Breast epithelium (tissue), 4 donors: Measurements from ENCODE around the gene SPIB. TPM values are rescaled to one million over a fixed set of nuclear protein-coding genes. Genes with fewer than 3 reads are reported as not detected.

ENCODE experiments used
- DNase-seq, 2 donors: peaks; one replicate each; pipeline ENCODE4 v3.0.0-alpha.2; 2019; ENCODE audit warnings: low spot score in 2 of 2
- H3K27ac ChIP-seq, 2 donors: fragments of 200-600 bp; sonication (generic) in 1 of 2; one replicate each; pipeline ENCODE4 v1.5.1; 2016 to 2019; ENCODE audit warnings: mild to moderate bottlenecking in 1 of 2
- H3K27me3 ChIP-seq, 2 donors: fragments of 200-600 bp; sonication (generic) in 1 of 2; one replicate each; pipeline versions ENCODE4 v1.5.1 to v1.6.0; 2017 to 2019; ENCODE audit warnings: control low read depth in 1 of 2, mild to moderate bottlenecking in 1 of 2
- H3K36me3 ChIP-seq: fragments of 200-600 bp; one replicate; pipeline ENCODE4 v1.5.1; 2019
- H3K4me1 ChIP-seq, 2 donors: fragments of 200-600 bp; sonication (generic); one replicate each; pipeline ENCODE4 v1.5.1; 2016 to 2019; ENCODE audit warnings: control low read depth in 1 of 2
- H3K4me3 ChIP-seq, 3 donors: fragments of 200-600 bp; sonication (generic); 1 replicate in 2 of 3; 2 replicates in 1 of 3; pipeline ENCODE4 v1.5.1; 2016 to 2019; ENCODE audit warnings: mild to moderate bottlenecking in 3 of 3, moderate library complexity in 2 of 3
- H3K9me3 ChIP-seq, 2 donors: fragments of 200-600 bp; sonication (generic) in 1 of 2; one replicate each; pipeline ENCODE4 v1.5.1; 2016 to 2019; ENCODE audit warnings: control low read depth in 1 of 2
- POLR2A ChIP-seq: fragments of 450-650 bp; IDR thresholded peaks from one replicate; pipeline ENCODE4 v1.6.1; 2016; ENCODE audit warnings: antibody characterized with exemption, mild to moderate bottlenecking, moderate library complexity
- POLR2AphosphoS5 ChIP-seq, 3 donors: sonication (generic); formaldehyde crosslinking; IDR thresholded peaks; one replicate each; pipeline ENCODE4 v1.6.1; 2017; ENCODE audit warnings: antibody characterized with exemption in 3 of 3
- intact Hi-C: fragments of 100-400 bp; cut with DNase I; formaldehyde crosslinking; loops from one replicate; pipeline ENCODE4 v1.15.1; 2023; ENCODE audit warnings: low total_unique reads
- total RNA-seq, 3 donors: library from RNA; depleted of rRNA; stranded (reverse); fragments of >200 nt; gene quantifications; one replicate each; pipeline ENCODE4 v1.1.0, GENCODE V29; 2016
- TF ChIP-seq, protein P1 (sequence below), 3 donors: fragments of 450-650 bp; IDR thresholded peaks; one replicate each; pipeline ENCODE4 v1.5.1; 2016 to 2017; ENCODE audit warnings: antibody characterized with exemption in 3 of 3, mild to moderate bottlenecking in 3 of 3, moderate library complexity in 3 of 3

Gene SPIB
- total RNA-seq, 3 donors from 2014 or later: 0.33 TPM; not detected in 2

DNA sequence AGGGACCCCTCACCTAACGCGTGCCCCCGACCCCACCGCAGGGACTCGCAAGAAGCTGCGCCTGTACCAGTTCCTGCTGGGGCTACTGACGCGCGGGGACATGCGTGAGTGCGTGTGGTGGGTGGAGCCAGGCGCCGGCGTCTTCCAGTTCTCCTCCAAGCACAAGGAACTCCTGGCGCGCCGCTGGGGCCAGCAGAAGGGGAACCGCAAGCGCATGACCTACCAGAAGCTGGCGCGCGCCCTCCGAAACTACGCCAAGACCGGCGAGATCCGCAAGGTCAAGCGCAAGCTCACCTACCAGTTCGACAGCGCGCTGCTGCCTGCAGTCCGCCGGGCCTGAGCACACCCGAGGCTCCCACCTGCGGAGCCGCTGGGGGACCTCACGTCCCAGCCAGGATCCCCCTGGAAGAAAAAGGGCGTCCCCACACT is 9.3 kb downstream of the SPIB start:
- Histone ChIP-seq H3K36me3 (no peaks in the 10 kb centered on the region), H3K4me3 (peak overlapping the region; percentile 10 to 58 (median 39)), H3K4me1 (peaks cover 0 to 4% of the 10 kb centered on the region in 2 donors), H3K9me3 (no peaks in the 10 kb centered on the region), H3K27me3 (peaks cover 0 to 4% of the 10 kb centered on the region in 2 donors), H3K27ac (peak overlapping the region; percentile 57 to 58)
- peak; percentile 88 to 89 for DNase-seq
- intact Hi-C loops: loop anchor here (2.0 kb wide), 1 partner anchor 37 kb away; no protein-coding TSS in a partner anchor
- TF ChIP-seq, protein P1, sequence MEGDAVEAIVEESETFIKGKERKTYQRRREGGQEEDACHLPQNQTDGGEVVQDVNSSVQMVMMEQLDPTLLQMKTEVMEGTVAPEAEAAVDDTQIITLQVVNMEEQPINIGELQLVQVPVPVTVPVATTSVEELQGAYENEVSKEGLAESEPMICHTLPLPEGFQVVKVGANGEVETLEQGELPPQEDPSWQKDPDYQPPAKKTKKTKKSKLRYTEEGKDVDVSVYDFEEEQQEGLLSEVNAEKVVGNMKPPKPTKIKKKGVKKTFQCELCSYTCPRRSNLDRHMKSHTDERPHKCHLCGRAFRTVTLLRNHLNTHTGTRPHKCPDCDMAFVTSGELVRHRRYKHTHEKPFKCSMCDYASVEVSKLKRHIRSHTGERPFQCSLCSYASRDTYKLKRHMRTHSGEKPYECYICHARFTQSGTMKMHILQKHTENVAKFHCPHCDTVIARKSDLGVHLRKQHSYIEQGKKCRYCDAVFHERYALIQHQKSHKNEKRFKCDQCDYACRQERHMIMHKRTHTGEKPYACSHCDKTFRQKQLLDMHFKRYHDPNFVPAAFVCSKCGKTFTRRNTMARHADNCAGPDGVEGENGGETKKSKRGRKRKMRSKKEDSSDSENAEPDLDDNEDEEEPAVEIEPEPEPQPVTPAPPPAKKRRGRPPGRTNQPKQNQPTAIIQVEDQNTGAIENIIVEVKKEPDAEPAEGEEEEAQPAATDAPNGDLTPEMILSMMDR (IDR thresholded peaks at IDR 0.05): no peak
- peak in 1 of 3 donors; percentile 31 for TF ChIP-seq POLR2AphosphoS5 (IDR thresholded peaks at IDR 0.05)

GRCh38 chr19:50428772-50429463 is 10.2 kb downstream of the SPIB start:
- peaks cover 0 to 4% of the 10 kb centered on the region in 2 donors for H3K27me3 ChIP-seq
- no peaks in the 10 kb centered on the region for H3K9me3 ChIP-seq
- no peak for DNase-seq
- no peaks in the 10 kb centered on the region for H3K36me3 ChIP-seq
- no peak overlapping the region for H3K4me3 ChIP-seq
- H3K4me1 ChIP-seq: peaks cover 0 to 4% of the 10 kb centered on the region in 2 donors
- intact Hi-C loops: loop anchor here (2.0 kb wide), 1 partner anchor 36 kb away; no protein-coding TSS in a partner anchor
- no peak overlapping the region for H3K27ac ChIP-seq
- TF ChIP-seq POLR2AphosphoS5 (IDR thresholded peaks at IDR 0.05) (no peak), POLR2A (no peak)
- TF ChIP-seq, protein P1 (IDR thresholded peaks at IDR 0.05): no peak

DNA sequence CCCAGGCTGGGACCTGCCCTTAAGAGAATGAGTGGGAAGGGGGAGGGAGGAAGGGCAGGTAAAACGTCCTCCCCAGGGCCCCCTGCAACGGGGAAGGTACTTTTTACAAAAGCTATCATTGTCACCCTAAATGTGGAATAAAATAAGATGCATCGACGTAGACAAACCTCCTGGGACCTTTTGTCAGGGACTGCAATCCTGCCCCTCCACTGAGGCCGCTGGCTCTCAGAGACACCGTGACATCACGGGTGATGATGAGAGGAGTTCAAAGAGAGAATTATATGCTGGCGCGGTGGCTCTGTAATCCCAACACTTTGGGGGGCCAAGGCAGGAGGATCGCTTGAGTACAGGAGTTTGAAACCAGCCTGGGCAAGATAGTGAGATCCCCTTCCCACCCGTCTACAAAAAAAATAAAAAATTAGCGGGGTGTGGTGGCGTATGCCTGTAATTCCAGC is 12.2 kb downstream of the SPIB start:
- H3K27ac ChIP-seq: peak overlapping the region in 1 of 2 donors; percentile 74
- no peaks in the 10 kb centered on the region for H3K36me3 ChIP-seq
- intact Hi-C loops: no loop called here
- no peak for DNase-seq
- H3K4me1 ChIP-seq: peaks cover 0 to 4% of the 10 kb centered on the region in 2 donors
- TF ChIP-seq POLR2A (no peak), POLR2AphosphoS5 (IDR thresholded peaks at IDR 0.05) (no peak)
- TF ChIP-seq, protein P1 (IDR thresholded peaks at IDR 0.05): no peak
- peaks cover 0 to 4% of the 10 kb centered on the region in 2 donors for H3K27me3 ChIP-seq
- no peaks in the 10 kb centered on the region for H3K9me3 ChIP-seq
- peak overlapping the region; percentile 49 to 80 (median 72) for H3K4me3 ChIP-seq

DNA sequence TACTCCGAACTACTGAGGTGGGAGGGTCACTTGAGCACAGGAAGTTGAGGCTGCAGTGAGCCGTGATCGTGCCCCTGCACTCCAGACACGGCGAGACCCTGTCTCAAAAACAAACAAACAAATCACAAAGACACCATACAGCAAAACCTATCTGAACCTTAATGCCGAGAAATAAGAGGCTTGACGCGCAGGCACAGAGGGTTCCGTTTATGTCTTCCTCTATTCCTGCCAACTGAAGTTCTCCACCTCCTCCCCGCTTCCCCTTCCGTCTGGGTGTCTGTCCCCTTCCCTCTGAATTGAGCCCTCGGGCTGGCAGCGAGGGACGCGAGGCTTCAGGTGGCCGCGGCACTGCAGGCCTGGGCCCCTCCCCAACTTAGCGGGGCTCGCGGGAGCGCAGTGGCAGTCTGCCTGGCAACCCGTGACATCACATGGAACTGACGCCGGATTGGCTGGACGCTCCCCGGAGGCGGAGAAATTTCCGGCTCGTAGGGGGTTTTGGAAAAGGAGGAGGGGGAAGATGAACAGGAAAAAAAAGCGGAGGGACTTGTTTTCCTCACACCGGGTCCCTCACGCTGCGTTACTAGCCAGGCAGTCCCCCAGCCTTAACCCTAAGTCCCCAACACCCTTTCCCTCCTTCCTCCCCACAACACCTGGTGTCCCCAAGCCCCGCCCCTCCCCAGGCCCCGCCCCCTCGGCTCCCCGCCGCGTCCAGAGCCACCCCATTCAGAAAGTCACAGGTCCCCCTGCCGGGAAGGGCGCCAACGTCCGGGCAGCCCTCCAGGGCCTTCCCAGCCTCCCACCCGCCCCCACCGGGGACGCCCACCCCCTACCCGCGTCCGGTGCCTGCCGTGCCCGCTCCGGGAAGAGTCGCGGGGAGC is 12.8 kb downstream of the SPIB start:
- intact Hi-C loops: no loop called here
- H3K27ac ChIP-seq: peak overlapping the region; percentile 74 to 81
- H3K27me3 ChIP-seq: peaks cover 0 to 4% of the 10 kb centered on the region in 2 donors
- peak; percentile 66 to 85 for DNase-seq
- no peaks in the 10 kb centered on the region for H3K36me3 ChIP-seq
- no peaks in the 10 kb centered on the region for H3K9me3 ChIP-seq
- peaks cover 0 to 4% of the 10 kb centered on the region in 2 donors for H3K4me1 ChIP-seq
- peak overlapping the region; percentile 49 to 80 (median 72) for H3K4me3 ChIP-seq
- TF ChIP-seq, protein P1 (IDR thresholded peaks at IDR 0.05): no peak
- TF ChIP-seq POLR2A (no peak), POLR2AphosphoS5 (IDR thresholded peaks at IDR 0.05) (peak in 2 of 3 donors; percentile 36 to 48)
